ENCODE measurements around the gene LYZL1.

DNA sequence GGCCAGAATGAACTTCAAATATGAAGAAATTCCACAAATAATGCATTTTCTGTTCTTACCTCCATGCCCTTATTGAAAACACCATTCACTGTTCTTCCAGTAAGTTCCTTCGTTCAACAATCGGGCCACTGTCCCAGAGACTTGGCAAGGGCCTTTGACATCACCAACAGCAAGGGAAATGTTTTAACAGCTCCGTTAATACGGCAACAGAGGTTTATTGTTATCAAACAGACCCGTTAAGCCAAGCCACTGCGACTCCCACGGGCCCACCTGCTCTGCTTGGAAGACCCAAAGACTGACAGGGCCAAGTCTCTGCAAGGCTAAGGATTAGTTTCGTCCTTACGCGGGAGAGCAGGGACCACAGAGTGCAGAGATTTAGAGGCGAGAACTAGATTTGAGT lies 43.4 kb upstream of the LYZL1 start:
- TF ChIP-seq, protein P1, sequence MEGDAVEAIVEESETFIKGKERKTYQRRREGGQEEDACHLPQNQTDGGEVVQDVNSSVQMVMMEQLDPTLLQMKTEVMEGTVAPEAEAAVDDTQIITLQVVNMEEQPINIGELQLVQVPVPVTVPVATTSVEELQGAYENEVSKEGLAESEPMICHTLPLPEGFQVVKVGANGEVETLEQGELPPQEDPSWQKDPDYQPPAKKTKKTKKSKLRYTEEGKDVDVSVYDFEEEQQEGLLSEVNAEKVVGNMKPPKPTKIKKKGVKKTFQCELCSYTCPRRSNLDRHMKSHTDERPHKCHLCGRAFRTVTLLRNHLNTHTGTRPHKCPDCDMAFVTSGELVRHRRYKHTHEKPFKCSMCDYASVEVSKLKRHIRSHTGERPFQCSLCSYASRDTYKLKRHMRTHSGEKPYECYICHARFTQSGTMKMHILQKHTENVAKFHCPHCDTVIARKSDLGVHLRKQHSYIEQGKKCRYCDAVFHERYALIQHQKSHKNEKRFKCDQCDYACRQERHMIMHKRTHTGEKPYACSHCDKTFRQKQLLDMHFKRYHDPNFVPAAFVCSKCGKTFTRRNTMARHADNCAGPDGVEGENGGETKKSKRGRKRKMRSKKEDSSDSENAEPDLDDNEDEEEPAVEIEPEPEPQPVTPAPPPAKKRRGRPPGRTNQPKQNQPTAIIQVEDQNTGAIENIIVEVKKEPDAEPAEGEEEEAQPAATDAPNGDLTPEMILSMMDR (IDR thresholded peaks at IDR 0.05; ENCODE audit: low read depth, low read length): no peak
- no peak for TF ChIP-seq POLR2A (IDR thresholded peaks at IDR 0.05; ENCODE audit: extremely low read depth, insufficient read length)

Data from NB4 (cell line).